GM21367 (cell line): Measurements from ENCODE around the gene DUSP9.
"Not testable (repeated sequence)": the region's sequence is repeated elsewhere in the genome, so short reads cannot be mapped to it uniquely, and the experiment has no call there.

Source experiments
- ATAC-seq: cut with Tn5 transposase; IDR thresholded peaks from one replicate; pipeline ENCODE4 v1.9.1; 2021; ENCODE audit not compliant: unreplicated experiment

DUSP9 gene

DNA sequence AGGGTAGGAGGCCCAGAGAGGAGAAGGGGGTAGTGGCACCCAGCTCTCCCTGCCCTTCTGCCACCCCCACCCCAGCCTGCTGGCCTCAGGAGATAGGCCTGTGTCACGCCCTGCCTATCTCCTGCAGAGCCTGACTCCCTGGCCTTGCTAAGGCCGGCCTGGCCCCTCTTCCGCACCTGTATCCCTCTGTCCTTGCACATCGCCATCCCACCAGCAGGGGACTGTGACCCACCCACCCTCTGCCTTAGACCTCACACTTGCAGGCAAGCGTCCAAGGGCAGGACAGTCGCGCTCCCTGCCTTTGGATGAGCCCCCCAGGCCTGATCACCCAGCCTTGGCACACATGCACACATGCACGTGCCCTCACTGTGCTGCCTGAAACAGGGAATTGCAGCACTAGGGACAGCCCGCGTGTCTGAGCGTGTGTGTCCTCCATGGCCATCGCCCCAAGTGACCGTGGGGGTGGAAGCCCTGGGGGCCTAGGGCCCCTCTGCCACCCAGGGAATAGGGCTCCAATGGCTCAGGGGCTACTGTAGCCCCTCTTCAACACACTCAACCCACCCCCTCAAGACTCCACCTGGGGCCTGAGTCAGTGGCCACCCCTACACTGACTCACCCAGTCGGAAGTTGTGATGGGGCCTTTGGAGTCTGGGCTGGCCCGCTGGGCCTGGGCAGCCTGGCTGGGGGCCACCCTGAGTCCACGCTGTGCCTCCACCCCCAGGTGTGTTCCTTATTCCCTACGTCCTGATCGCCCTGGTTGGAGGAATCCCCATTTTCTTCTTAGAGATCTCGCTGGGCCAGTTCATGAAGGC, 42.9 kb downstream of the DUSP9 start:
- ATAC-seq, result no peak

- ATAC-seq, result no peak
These were observed 43.5 kb downstream of the DUSP9 start for GRCh38 chrX:153690466-153690865.

- ATAC-seq, result not testable (repeated sequence)
These were observed 44.2 kb downstream of the DUSP9 start for GRCh38 chrX:153691032-153691827.

DNA sequence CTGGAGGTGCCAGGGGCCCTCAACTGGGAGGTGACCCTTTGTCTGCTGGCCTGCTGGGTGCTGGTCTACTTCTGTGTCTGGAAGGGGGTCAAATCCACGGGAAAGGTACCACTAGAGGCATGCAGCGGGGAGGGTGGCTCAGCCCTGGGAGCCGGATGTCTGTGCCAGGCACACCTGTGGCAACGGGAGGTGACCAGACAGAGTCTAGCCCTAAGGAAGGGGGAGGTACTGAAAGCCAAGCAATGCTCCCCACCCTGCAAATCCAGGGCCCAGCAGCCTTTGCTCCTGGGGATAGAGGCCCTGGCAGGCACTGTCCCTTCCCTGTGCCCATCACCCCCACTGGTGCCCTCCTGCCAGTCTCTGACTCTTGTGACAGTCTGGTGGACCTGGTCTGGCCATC, 45.0 kb downstream of the DUSP9 start:
- no peak for ATAC-seq

DNA sequence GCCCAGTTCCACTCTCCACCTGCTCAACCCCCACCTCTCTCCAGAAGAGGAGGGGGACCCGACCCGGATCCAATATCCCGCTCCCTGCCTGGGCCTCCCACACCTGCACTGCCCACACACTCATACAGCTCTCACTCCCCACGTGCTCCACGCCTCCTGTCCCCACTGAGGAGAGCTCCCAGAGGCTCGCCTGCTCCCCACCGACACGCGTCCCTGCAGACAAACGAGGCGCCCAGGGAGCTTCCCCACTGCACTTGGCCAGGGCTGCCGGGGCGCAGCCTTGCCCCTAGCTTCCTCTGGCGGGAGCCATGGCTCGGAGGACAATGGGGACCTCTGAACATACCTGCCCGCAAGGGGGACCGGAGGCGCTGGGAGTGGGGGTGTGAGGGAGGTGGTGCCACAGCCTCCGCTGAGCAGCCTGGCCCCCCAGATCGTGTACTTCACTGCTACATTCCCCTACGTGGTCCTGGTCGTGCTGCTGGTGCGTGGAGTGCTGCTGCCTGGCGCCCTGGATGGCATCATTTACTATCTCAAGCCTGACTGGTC, 45.7 kb downstream of the DUSP9 start:
- no peak for ATAC-seq

DNA sequence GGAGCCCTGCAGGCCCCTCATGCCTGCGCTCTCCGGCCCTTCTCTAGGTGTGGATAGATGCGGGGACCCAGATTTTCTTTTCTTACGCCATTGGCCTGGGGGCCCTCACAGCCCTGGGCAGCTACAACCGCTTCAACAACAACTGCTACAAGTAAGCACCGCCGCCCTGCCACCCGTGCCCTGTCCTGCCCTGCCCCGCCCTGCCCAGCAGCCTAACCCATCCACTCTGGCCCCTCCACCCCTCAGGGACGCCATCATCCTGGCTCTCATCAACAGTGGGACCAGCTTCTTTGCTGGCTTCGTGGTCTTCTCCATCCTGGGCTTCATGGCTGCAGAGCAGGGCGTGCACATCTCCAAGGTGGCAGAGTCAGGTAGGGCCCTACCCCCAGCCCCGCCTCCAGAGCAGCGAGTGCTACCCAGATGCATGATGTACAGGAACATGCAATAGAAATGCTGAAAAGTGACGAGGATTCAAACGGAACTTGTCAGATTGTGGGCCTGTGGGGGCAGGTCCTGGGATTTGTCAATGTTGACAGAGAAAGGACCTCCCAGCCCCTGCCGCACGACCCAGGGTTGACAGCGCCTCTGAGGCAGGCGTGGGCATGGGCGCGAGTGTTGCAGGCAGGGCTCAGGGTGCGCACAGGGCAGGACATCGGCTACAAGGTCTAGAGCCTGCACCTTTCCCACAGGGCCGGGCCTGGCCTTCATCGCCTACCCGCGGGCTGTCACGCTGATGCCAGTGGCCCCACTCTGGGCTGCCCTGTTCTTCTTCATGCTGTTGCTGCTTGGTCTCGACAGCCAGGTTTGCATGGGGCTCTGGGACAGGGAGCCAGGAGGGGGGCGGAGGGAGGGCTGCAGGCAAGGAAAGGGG, 46.4 kb downstream of the DUSP9 start:
- ATAC-seq, result no peak

DNA sequence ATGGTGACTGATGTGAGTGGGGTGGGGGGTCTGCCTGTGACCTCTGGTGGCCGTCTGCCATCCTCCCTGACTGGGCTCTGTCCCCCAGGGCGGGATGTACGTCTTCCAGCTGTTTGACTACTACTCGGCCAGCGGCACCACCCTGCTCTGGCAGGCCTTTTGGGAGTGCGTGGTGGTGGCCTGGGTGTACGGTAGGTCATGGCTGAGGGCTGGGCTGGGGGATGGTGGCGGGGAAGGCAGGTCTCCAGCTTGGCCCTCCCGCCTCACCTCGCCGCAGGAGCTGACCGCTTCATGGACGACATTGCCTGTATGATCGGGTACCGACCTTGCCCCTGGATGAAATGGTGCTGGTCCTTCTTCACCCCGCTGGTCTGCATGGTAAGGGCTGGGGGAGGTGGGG, 47.3 kb downstream of the DUSP9 start:
- ATAC-seq, result not testable (repeated sequence)

DNA sequence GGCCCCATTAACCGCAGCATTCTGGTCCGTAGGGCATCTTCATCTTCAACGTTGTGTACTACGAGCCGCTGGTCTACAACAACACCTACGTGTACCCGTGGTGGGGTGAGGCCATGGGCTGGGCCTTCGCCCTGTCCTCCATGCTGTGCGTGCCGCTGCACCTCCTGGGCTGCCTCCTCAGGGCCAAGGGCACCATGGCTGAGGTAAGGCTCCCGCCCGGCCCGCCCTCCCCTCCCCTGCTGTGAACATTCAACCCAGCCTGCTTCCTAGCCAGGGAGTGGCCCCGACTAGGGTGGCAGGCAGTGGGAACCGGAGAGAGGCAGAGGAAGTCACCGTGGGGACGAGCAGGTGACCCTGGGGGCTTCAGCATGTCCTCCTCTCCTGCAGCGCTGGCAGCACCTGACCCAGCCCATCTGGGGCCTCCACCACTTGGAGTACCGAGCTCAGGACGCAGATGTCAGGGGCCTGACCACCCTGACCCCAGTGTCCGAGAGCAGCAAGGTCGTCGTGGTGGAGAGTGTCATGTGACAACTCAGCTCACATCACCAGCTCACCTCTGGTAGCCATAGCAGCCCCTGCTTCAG, 47.8 kb downstream of the DUSP9 start:
- no peak for ATAC-seq

DNA sequence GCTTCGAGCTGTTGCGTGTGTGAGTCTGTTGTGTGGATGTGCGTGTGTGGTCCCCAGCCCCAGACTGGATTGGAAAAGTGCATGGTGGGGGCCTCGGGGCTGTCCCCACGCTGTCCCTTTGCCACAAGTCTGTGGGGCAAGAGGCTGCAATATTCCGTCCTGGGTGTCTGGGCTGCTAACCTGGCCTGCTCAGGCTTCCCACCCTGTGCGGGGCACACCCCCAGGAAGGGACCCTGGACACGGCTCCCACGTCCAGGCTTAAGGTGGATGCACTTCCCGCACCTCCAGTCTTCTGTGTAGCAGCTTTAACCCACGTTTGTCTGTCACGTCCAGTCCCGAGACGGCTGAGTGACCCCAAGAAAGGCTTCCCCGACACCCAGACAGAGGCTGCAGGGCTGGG, 49.1 kb downstream of the DUSP9 start:
- ATAC-seq, result no peak

DNA sequence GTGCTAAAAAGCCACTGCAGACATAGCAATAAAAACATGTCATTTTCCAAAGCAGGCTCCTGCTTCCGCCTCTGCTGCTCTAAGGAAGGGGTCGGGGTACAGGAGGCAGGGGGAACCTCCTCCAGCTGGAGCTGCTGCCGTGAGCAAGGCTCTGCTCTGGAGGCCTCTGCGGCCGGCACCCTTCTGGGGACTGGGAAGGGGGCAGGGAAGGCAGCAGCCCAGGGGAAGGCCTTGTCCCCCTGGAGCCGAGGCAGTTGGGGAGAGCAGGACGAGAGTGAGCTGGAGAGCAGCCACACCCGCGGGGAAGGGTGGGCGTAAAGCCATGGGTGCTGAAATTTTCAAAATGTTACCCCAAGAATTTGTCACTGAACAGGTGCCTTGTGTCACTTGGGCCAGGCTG, 49.5 kb downstream of the DUSP9 start:
- not testable (repeated sequence) for ATAC-seq

GRCh38 chrX:153696986-153697722, 50.2 kb downstream of the DUSP9 start:
- ATAC-seq, result not testable (repeated sequence)

DNA sequence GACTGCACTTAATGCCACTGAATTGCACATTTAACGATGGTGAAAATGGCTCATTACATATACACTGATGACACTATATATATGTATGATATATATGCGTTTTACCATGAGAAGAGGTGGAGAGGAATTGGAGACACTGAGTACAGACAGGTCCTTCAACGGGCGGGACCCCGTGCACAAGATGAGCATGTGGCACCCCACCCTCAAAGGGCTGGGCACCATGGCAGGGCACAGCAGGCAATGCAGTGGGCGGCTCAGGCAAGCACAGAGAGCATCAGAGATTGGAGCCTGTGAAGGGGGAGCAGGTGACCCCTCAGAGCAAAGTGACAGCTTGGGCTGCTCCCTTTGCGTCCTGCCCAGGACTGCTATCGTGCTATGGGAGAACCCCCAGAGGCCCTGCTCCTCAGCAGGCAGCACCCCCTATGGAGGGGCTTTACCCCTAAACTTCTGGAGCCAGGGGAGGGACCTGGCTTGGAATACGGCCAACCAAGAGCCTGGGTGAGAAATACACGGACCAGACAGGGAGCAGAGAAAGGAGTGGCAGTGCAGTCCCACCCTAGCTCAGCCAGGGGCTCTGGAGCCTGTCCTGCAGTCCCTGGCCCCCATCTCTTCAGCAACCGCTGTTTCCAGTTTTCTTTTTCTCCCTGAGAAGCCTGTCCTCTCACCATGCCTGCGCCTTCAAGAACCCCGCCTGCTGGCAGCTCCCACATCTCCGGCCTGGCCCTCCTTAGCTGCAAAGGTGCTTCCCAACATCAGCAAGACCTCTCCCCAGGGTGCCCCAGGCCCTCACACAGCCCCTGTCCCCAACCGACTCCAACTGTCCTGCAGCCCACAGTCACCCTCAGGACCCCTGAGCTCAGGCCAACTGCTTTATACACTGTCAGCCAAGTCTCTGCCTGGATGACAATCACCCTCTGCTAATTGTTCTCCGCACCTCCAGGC, 51.2 kb downstream of the DUSP9 start:
- no peak for ATAC-seq

GRCh38 chrX:153699210-153699783, 52.3 kb downstream of the DUSP9 start:
- not testable (repeated sequence) for ATAC-seq

- not testable (repeated sequence) for ATAC-seq
These were observed 52.9 kb downstream of the DUSP9 start for GRCh38 chrX:153699784-153700371.

DNA sequence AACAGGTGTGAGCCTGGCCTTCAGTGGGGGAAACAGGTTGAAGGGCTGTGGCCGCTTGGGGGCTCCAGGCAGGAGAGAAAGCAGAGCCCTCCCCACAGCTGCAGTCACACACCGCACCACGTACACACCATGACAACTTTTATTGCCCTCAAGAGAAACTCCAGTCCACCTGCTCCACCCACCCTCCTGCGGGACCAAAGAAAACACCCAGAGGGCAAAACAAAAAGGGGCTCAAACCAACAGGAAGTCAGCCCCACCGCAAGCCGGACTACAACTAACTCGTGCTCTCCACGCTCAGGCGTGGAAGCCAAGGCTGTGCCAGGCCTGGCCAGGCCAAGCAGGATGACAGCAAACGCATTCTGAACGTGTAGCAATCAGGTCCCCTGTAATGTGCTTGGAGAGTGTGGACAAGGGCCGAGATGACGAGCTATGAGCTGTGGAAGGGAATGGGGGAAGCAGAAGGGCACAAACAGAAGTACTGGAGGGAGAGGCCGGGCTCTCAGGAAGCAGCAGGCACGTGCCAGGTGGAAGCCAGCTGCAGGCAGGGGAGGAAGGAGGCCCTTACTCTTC, 53.5 kb downstream of the DUSP9 start:
- ATAC-seq, result no peak
